Activated CD4-positive, alpha-beta T cell treated with anti-CD3 and anti-CD28 coated beads, Interleukin-2, amount 50 U/mL, for 16 hours (primary cell): ENCODE results near the gene PLPPR5.

ENCODE experiments used
- DNase-seq: peaks from one replicate; pipeline ENCODE4 v3.0.0-alpha.2; 2020

Gene PLPPR5

GRCh38 chr1:98967122-98967521, 37.5 kb downstream of the PLPPR5 start:
- no peak for DNase-seq

GRCh38 chr1:98965394-98965793, 39.3 kb downstream of the PLPPR5 start:
- no peak for DNase-seq

GRCh38 chr1:98964198-98964597, 40.5 kb downstream of the PLPPR5 start:
- DNase-seq, result no peak

- no peak for DNase-seq
Observed at GRCh38 chr1:98963064-98963758, 41.5 kb downstream of the PLPPR5 start.

- DNase-seq, result no peak
Observed at GRCh38 chr1:98962156-98962555, 42.5 kb downstream of the PLPPR5 start.

GRCh38 chr1:98949621-98950020, 55.0 kb downstream of the PLPPR5 start:
- DNase-seq, result no peak

GRCh38 chr1:98949166-98949565, 55.5 kb downstream of the PLPPR5 start:
- DNase-seq, result no peak

GRCh38 chr1:98947071-98947470, 57.6 kb downstream of the PLPPR5 start:
- no peak for DNase-seq

- DNase-seq, result no peak
Observed at GRCh38 chr1:98940722-98941079, 64.0 kb downstream of the PLPPR5 start.

- no peak for DNase-seq
Observed at GRCh38 chr1:98940069-98940721, 64.5 kb downstream of the PLPPR5 start.

- no peak for DNase-seq
Observed at GRCh38 chr1:98939471-98939870, 65.2 kb downstream of the PLPPR5 start.

GRCh38 chr1:98937347-98937746, 67.3 kb downstream of the PLPPR5 start:
- DNase-seq, result no peak

GRCh38 chr1:98932184-98932583, 72.5 kb downstream of the PLPPR5 start:
- no peak for DNase-seq

GRCh38 chr1:98931128-98931835, 73.4 kb downstream of the PLPPR5 start:
- DNase-seq, result no peak

GRCh38 chr1:98929437-98929836, 75.2 kb downstream of the PLPPR5 start:
- no peak for DNase-seq

- DNase-seq, result no peak
Observed at GRCh38 chr1:98926597-98926996, 78.1 kb downstream of the PLPPR5 start.

- DNase-seq, result no peak
Observed at GRCh38 chr1:98924977-98925376, 79.7 kb downstream of the PLPPR5 start.

GRCh38 chr1:98923667-98924066, 81.0 kb downstream of the PLPPR5 start:
- DNase-seq, result no peak

- DNase-seq, result no peak
Observed at GRCh38 chr1:98921817-98922216, 82.8 kb downstream of the PLPPR5 start.

- DNase-seq, result no peak
Observed at GRCh38 chr1:98920441-98921110, 84.1 kb downstream of the PLPPR5 start.

- no peak for DNase-seq
Observed at GRCh38 chr1:98919652-98920051, 85.0 kb downstream of the PLPPR5 start.

- no peak for DNase-seq
Observed at GRCh38 chr1:98919211-98919610, 85.5 kb downstream of the PLPPR5 start.

- DNase-seq, result no peak
Observed at GRCh38 chr1:98914547-98914946, 90.1 kb downstream of the PLPPR5 start.

- DNase-seq, result no peak
Observed at GRCh38 chr1:98910827-98911226, 93.8 kb downstream of the PLPPR5 start.
